ENCODE results near the gene CELF3.
"Not testable (repeated sequence)": the region's sequence is repeated elsewhere in the genome, so short reads cannot be mapped to it uniquely, and the experiment has no call there.

CELF3 gene

GRCh38 chr1:151693057-151693651, 23.4 kb downstream of the CELF3 start:
- peak; percentile 46 to 56 for DNase-seq

GRCh38 chr1:151692226-151692625, 24.4 kb downstream of the CELF3 start:
- DNase-seq = no peak

GRCh38 chr1:151689494-151689893, 27.1 kb downstream of the CELF3 start:
- no peak for DNase-seq

GRCh38 chr1:151686561-151686960, 30.0 kb downstream of the CELF3 start:
- no peak for DNase-seq

- no peak for DNase-seq
Measured at GRCh38 chr1:151684128-151684527, 32.5 kb downstream of the CELF3 start.

GRCh38 chr1:151682901-151683300, 33.7 kb downstream of the CELF3 start:
- not testable (repeated sequence) for DNase-seq

GRCh38 chr1:151681923-151682322, 34.7 kb downstream of the CELF3 start:
- DNase-seq = no peak

- no peak for DNase-seq
Measured at GRCh38 chr1:151680826-151681225, 35.8 kb downstream of the CELF3 start.

GRCh38 chr1:151680391-151680790, 36.2 kb downstream of the CELF3 start:
- no peak for DNase-seq

- DNase-seq = no peak
Measured at GRCh38 chr1:151673407-151673806, 43.2 kb downstream of the CELF3 start.

- not testable (repeated sequence) for DNase-seq
Measured at GRCh38 chr1:151670036-151670675, 46.4 kb downstream of the CELF3 start.

- no peak for DNase-seq
Measured at GRCh38 chr1:151668090-151668489, 48.5 kb downstream of the CELF3 start.

- DNase-seq = no peak
Measured at GRCh38 chr1:151661751-151662150, 54.9 kb downstream of the CELF3 start.

- DNase-seq = no peak
Measured at GRCh38 chr1:151655371-151655770, 61.2 kb downstream of the CELF3 start.

GRCh38 chr1:151653397-151653796, 63.2 kb downstream of the CELF3 start:
- DNase-seq = no peak

All from NCI-H2081 (cell line).